ENCODE results near the gene TUT7. TPM values are rescaled to one million over a fixed set of nuclear protein-coding genes. Genes with fewer than 3 reads are reported as not detected.

Gene TUT7
- total RNA-seq (2013; cell fraction: nucleolus; rRNA removed), result 214 and 227 TPM in 2 replicates
- total RNA-seq (2014; rRNA removed) (28.1 and 33.2 TPM in 2 replicates), total RNA-seq (2014; rRNA removed; fragmentation: Illumina TruSeq; extraction: Trizol) (49.8 and 50.4 TPM in 2 replicates), total RNA-seq (2021) (26.4 and 28.8 TPM in 2 replicates), polyA plus RNA-seq (2011; rRNA removed) (38.9 and 60.3 TPM in 2 replicates), polyA plus RNA-seq (2014; fragmentation: Illumina TruSeq; extraction: Trizol) (43.3 and 50.7 TPM in 2 replicates), polyA plus RNA-seq (2014; fragmentation: Nextera tagmentation; extraction: Ambion mirVana) (10 to 100 TPM in 1 of 2 experiments, 1 to 10 TPM in 1; 10.0 to 10.3 TPM), polyA plus RNA-seq (2014; rRNA removed) (16.1 and 22.4 TPM in 2 replicates), polyA plus RNA-seq (2016; fragmentation: Nextera tagmentation; extraction: Ambion mirVana) (10 to 100 TPM; 31.9 to 32.8 TPM), polyA minus RNA-seq (2011; rRNA and poly(A)+ RNA removed) (50.4 and 80.2 TPM in 2 replicates), Bru-seq, nascent RNA (percentile 95 among the genes with signal in this experiment), BruChase-seq, experiment 1, labeled RNA remaining after a 6-hour chase (percentile 93 among the genes with signal in this experiment), BruChase-seq, experiment 2, labeled RNA remaining after a 2-hour chase (percentile 95 among the genes with signal in this experiment)
- polyA plus RNA-seq (2011; ENCODE audit: low read depth), result 11.7 TPM
- 15.0 and 19.8 TPM in 2 replicates for polyA plus RNA-seq (2011; cell fraction: cytosol; rRNA removed)
- polyA plus RNA-seq (2011; cell fraction: nucleus; rRNA removed), result 40.9 and 49.0 TPM in 2 replicates
- 19.8 and 29.9 TPM in 2 replicates for polyA plus RNA-seq (2012)
- polyA minus RNA-seq (2011; cell fraction: cytosol; rRNA and poly(A)+ RNA removed), result 15.5 and 24.2 TPM in 2 replicates
- 82.0 and 109 TPM in 2 replicates for polyA minus RNA-seq (2011; cell fraction: nucleus; rRNA and poly(A)+ RNA removed)
- long read RNA-seq, experiment 1, partial matches to known transcripts, result 4 of 6 reads
- long read RNA-seq, experiment 1, other reads (novel, unspliced or antisense), result 2 of 6 reads
- long read RNA-seq, experiment 2, partial matches to known transcripts, result 122 of 155 reads
- long read RNA-seq, experiment 2, other reads (novel, unspliced or antisense), result 33 of 155 reads

DNA sequence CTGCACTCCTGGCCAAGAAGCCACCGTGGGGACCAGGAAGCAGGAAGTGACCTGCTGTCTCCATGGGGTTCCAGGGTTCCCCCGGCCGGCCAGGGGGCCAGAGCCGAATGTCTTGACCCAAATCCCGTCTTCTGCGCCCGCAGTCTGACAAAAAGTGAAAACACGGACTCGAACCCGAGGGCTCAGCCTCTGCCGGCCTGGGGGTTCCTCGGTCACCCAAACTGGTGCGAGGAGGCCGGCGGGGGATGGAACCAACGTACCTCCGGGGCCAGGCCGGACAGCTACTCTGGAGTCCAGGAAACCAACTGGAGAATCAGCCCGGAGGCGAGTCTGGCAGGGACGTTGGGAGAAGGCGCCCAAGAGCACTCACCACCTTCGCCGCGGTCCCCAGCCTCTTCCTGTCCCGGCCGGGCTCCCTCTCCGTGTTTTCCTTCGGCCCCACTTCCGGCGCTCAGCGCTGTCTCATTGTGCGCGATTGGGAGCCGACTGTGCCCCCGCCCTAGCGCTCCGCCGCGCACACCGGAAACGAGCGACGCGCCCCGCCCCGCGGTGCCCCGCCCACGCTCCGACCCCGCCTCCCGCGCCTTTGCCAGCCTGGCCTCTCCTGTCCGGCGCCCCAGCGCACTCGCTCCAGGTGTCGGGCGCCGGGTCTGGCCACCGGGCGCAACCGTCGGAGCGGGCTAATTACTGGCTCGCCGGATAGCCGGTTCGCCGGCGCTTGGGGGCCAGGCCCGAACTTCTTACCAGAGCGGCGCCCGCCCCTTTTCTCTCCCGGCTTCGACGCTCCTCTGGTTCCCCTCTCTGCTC lies at the start of gene TUT7:
Gene TUT7, minus strand, starts transcription at position 400 of the 807 bp plus-strand sequence. CDS start 1,211 bp downstream, outside the sequence.
- no TSS peak for BruUV-seq (replicated peaks)
- peaks cover 51% of the 10 kb centered on the region for H3K79me2 ChIP-seq (ENCODE audit: control insufficient read depth, insufficient read depth, low read length)
- CTCF ChIA-PET, result interaction anchor here (1.0 to 1.2 kb wide), 2 partner anchors 14 to 107 kb away, joined by 3 to 7 read pairs; no protein-coding TSS in a partner anchor
- WGBS (ENCODE audit: insufficient coverage, insufficient replicate concordance, low lambda C conversion rate, missing lambda C conversion rate), result under 1% methylated on average over 42 of the region's 79 CpGs
- H4K20me1 ChIP-seq (ENCODE audit: control insufficient read depth, insufficient read depth), result no peaks in the 10 kb centered on the region
- no peaks in the 10 kb centered on the region; a peak in 1 of 4 replicates for H3K36me3 ChIP-seq (ENCODE audit: control insufficient read depth in 2 of 2, insufficient read depth in 2 of 2, low read length in 1 of 2)
- DNase-seq (ENCODE audit: low read depth, low spot score) (peak; percentile 65), FAIRE-seq (no peak), ATAC-seq (peak; percentile 83)
- peak within 1 kb of the TSS; percentile 99 for H3K4me3 ChIP-seq
- H3K27me3 ChIP-seq (replicated peaks in 1 of 2; ENCODE audit: control insufficient read depth in 2 of 2, insufficient read depth in 2 of 2, low read length in 1 of 2), result no peaks in the 10 kb centered on the region
- H3K9ac ChIP-seq (ENCODE audit: control insufficient read depth, insufficient read depth, low read length), result peak within 1 kb of the TSS; percentile 98
- intact Hi-C loops (cut with micrococcal nuclease; ENCODE audit: unreplicated experiment), result loop anchor here (5.0 to 10.0 kb wide), 2 partner anchors 152 to 1151 kb away; no protein-coding TSS in a partner anchor
- POLR2A ChIA-PET, result no interaction called here
- H3K4me2 ChIP-seq (ENCODE audit: control insufficient read depth, insufficient read depth), result peak within 1 kb of the TSS; percentile 88
- in situ Hi-C loops (cut with MboI), result no loop called here
- RAD21 ChIA-PET (ENCODE audit: unreplicated experiment), result no interaction called here
- H2AFZ ChIP-seq (ENCODE audit: control insufficient read depth, low read depth, low read length), result peak within 1 kb of the TSS; percentile 81
- H3K4me1 ChIP-seq (ENCODE audit: control insufficient read depth, insufficient read depth, low read length), result no peaks in the 10 kb centered on the region; the same call in 1 of the 2 replicates
- H3K27ac ChIP-seq (ENCODE audit: control insufficient read depth, insufficient read depth), result peak within 1 kb of the TSS; percentile 94
- no peaks in the 10 kb centered on the region for H3K9me3 ChIP-seq (replicated peaks; ENCODE audit: control insufficient read depth, insufficient read depth, low read length)
- SMC1A ChIA-PET (ENCODE audit: uncharacterized antibody, unreplicated experiment), result no interaction called here
- TF ChIP-seq, protein P1, sequence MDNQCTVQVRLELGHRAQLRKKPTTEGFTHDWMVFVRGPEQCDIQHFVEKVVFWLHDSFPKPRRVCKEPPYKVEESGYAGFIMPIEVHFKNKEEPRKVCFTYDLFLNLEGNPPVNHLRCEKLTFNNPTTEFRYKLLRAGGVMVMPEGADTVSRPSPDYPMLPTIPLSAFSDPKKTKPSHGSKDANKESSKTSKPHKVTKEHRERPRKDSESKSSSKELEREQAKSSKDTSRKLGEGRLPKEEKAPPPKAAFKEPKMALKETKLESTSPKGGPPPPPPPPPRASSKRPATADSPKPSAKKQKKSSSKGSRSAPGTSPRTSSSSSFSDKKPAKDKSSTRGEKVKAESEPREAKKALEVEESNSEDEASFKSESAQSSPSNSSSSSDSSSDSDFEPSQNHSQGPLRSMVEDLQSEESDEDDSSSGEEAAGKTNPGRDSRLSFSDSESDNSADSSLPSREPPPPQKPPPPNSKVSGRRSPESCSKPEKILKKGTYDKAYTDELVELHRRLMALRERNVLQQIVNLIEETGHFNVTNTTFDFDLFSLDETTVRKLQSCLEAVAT (IDR thresholded peaks at IDR 0.05), result peak; percentile 70; the same call in 1 of the 2 replicates
- TF ChIP-seq POU2F2 (IDR thresholded peaks at IDR 0.05; ENCODE audit: borderline replicate concordance, low read depth, low read length) (peak; percentile 33; the same call in 1 of the 3 replicates), POLR2A (IDR thresholded peaks at IDR 0.05; ENCODE audit: low read depth, low read length) (peak; percentile 88), USF1 (IDR thresholded peaks at IDR 0.05; ENCODE audit: borderline replicate concordance, extremely low read length, insufficient read depth, low read depth, low read length) (no peak), SIX5 (IDR thresholded peaks at IDR 0.05; ENCODE audit: low read depth, low read length, severe bottlenecking) (no peak), HDAC6 (IDR thresholded peaks at IDR 0.05; ENCODE audit: unreplicated experiment) (peak; percentile 68), NKRF (conservative IDR thresholded peaks at IDR 0.05) (0 out of 2 replicates have a peak, but pooled peaks have one; percentile 37), MTA3 (IDR thresholded peaks at IDR 0.05; ENCODE audit: borderline replicate concordance, low read length) (no peak)
